SK-N-MC (cell line): Measurements from ENCODE around the gene GLTP.

Source experiments
- EZH2 ChIP-seq: fragments of 200-600 bp; sonication (generic); IDR thresholded peaks from one replicate; pipeline ENCODE4 v1.6.1; 2017; ENCODE audit warnings: antibody characterized with exemption
- FOXP2 ChIP-seq: optimal IDR thresholded peaks from 2 replicates; pipeline ENCODE3; 2011; ENCODE audit warnings: mild to moderate bottlenecking, moderate library complexity; ENCODE audit not compliant: insufficient read depth; ENCODE audit errors: extremely low read length, control extremely low read depth
- POLR2AphosphoS5 ChIP-seq: IDR thresholded peaks from 2 replicates; pipeline ENCODE4 v1.6.1; 2012; ENCODE audit warnings: mild to moderate bottlenecking, low read depth, low read length, borderline replicate concordance

GRCh38 chr12:109845824-109846205 lies 34.5 kb downstream of the GLTP start:
- TF ChIP-seq EZH2 (no peak), POLR2AphosphoS5 (no peak), FOXP2 (no peak)
